ENCODE measurements around the gene PPP1R17.

PPP1R17 gene

DNA sequence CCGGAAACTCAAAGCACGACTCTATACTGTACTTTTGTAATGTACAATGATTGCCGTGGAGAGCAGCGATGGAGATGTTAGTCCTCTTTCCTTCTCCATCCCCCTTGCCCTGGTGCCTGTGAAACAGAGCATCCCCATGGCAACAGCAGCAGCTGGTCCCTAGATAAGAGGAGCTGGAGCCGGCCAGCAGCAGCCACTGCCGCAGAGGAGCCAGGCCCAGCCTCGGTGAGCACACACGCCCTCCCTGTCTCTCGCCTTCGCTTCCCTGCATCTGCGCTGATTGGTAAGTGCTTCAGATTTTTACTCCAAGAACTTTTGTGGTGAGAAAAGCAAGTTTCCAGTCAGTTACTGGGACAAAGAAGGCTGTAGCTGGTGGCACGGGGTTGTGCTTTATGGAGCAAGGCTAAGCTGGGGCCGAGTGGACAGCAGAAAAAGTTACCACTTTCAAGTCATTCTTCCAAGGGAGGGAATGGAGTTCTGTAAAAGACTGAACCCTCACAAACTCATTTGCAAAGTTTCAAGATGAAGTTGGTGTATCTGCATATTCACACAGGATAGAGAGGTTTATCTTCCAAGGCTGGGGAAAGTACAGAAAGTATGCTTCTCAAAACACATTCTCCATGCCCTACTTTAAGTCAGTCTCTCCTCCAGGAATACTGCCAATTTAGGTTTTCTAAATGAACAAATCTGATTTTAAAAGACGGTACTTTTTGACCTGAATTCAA, at the start of gene PPP1R17:
Gene PPP1R17 (plus strand): TSS at position 192 of the 725 bp plus-strand sequence. CDS start 5,227 bp downstream, outside the sequence.
- no peak for DNase-seq (ENCODE audit: low read depth)

DNA sequence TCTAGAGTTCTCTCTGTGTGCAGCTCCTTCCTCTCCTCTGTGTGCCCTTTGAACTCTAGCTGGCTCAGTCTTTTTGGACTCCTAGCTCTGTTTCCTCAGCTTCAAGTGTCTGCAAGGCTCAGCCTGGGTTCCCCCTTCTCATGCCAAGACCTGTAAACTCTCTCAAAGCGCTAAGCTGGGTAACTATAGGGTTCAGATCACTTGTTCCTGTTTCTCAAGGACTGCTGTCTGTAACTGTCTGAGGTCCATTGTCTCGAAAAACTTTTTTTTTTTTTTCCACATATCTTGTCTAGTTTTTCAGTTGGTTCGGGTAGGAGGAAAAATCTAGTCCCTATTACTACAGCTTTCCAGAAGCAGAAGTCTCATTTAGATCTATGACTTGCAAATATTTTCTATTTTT, 46.6 kb upstream of the PPP1R17 start:
- DNase-seq (ENCODE audit: low read depth): no peak

DNA sequence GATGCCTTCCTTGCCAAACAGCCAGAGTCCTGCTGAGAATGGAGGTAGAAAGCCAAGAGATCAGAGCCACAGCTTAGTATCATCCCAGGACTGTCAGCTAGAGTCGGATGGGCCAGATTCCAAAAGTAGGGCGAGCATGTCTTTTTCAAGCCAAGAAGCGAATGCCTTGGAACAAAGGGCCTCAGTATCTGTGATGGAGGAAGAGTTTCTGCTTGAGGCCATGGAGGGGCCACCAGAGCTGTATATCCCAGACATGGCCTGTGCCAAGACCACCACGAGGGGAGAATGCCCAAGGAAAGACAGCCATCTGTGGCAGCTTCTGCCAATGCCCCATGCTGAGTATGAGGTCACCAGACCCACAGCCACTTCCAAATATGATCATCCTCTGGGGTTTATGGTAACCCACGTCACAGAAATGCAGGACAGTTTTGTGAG, 44.3 kb upstream of the PPP1R17 start:
- DNase-seq (ENCODE audit: low read depth): no peak

DNA sequence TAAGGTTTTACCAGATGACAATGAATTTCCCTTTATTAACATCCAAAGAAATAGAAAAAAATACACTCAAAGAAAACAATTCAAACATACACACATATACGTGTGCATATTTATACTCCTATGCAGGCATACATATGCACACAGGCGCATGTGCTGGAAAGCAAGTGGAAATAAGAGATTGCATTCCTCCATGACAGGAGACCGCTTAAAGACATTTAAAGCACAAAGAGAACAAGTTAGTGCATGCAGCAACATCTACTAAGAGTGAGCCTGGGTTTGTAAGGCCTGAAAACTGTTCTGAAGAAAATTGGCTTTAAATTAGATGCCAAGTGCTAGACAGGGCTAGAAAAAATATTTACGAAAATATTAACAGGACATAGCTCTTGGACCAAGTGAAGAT, 40.1 kb upstream of the PPP1R17 start:
- no peak for DNase-seq (ENCODE audit: low read depth)

DNA sequence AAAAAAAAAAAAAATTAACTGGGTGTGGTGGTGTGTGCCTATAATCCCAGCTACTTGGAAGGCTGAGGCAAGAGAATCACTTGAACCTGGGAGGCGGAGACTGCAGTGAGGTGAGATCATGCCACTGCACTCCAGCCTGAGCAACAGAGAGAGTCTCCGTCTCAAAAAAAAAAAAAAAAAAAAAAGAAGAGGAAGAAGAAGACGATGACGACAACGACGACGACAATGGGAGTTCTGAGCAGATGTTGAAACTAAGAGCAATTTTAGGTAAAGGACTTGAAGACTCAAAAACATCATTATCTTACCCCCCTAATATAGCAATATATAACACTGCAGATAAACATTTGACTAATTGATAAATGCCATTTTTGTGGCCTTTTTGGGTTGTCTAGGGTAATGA, 39.5 kb upstream of the PPP1R17 start:
- DNase-seq (ENCODE audit: low read depth): no peak

DNA sequence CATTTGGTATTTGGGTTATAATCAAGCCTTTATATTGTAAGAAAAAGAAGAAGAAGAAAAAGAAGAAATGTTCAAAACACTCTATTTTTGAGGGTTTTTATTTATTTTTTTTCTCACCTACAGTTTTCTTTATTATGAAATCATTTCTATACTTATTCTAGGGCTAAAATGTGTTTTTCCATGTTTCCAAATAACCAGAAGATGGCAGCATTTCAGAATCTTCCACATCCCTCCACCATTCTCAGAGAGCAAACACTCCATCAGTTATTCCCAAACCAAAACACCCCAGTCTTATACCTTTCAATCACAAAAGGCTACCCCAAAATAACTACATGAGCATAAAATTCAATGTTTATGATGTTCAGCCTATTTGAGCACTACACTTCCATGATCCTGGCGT, 38.7 kb upstream of the PPP1R17 start:
- DNase-seq (ENCODE audit: low read depth): no peak

DNA sequence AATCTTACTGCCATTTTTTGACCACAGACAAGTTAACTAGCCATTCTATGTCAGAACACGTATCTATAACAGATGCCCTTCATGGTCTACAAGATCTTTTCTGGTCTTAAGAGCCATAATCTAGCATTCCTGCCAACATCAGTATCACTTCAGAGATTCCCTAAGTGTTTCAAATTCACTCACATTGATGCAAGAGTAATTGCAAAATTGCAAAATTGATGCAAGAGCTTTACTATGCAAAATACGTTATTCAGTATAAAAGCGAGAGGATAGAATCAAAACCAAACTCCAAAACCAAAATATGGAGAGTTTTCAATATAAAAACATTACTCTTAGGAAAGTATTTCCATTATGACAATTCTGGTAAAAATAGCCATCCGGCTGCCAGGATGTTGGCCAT, 38.1 kb upstream of the PPP1R17 start:
- DNase-seq (ENCODE audit: low read depth): no peak

DNA sequence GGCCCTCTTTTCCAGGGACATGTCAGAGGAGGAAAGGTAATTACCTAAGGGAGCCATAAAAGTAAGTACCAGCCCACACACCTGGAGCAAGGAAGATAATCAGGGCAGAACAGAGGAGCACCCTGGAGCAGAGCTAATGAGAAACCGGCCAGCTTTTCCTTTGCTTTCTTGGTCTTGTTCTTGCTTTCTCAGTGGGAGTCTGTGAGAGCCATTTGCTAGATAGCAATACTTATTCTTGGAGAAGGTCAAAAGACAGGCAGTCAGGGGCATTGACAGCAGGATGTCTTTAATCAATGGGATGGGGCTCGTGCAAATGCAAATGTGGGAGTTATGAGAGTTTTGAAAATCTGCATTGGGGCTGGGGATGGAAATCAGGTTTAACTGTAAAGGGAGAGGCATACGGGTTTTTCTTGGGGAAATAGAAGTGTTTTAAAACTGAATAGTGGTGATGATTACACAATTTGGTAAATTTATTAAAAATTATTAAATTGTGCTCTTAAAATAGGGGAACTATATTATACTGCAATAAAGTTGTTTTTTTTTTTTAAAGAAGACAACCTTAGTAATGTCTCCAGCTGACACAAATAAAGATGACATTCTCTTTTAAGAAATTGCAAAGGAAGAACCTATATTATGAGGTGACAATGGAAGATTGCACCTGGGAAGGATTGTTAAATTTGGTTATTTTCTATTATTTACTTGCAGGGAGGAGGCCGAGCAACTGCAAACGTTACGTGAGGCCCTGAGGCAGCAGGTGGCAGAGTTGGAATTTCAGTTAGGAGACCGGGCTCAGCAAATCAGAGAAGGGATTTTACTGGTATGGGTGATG, 35.6 kb upstream of the PPP1R17 start:
- DNase-seq (ENCODE audit: low read depth): no peak

DNA sequence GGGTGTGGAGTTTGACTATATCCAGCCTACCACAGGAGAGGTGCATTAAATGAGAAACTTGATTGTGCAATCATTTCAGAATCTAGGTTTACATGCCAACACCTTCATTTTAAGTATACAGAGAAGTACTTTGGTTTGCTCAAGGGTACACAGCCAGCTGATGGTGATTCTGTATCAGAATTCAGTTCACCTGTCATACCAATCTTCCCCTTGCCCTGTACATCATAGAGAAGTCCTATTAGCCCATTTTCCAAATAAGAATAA, 35.0 kb upstream of the PPP1R17 start:
- no peak for DNase-seq (ENCODE audit: low read depth)

DNA sequence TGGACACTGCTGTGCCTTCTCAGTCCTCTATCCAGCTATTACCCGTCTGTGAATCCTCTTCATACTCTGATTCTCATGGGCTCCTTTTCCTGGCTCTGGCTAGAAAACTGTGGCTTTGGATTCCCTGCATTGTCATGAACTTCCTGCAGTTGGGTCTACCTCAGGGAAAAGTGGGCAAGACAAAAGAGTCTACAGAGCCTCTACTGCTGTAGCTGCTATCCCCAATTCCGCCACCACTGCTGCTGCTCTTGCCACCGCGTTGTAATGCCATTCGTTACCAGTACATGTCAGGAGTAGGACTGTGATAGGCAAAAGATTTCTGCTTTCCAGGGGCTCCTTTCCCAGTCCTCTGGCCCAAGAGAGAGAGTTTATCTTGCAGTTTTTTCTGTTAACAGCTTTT, 23.9 kb upstream of the PPP1R17 start:
- no peak for DNase-seq (ENCODE audit: low read depth)

DNA sequence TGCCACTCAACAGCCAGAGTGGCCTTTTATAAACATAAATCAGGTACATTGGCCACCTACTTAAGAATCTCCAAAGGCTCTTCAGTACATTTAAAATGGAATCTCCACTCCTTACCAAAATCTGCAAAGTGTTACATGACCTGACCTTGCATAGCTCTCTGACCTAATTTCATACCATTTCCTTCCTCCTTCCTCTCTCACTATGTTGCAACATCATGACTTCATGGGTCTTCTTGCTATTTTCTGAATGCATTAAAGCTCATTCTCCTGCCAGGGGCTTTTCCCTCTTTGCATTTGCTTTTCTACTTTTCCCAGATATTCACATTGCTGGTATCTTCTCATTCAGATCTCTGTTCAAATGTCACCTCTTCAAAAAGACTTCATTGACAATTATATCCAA, 22.1 kb upstream of the PPP1R17 start:
- no peak for DNase-seq (ENCODE audit: low read depth)

DNA sequence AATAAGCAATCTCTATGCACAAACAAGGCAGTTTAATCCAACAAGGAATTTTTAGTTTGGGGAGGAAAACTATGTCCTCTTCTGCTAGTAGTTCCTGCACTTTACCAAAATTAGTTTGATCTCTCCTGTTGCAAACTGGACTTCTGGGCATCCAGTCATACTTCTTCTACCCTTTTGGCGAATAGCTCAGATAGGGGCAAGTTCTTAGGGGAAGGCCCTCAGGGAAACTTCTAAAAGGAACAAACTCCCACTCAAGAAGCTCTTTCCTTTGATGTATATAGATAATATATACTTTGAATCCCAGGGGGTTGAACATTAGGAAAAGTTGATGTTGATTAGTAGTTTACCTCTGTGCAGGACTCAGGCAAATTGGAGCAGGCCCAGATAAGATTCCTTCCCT, 21.5 kb upstream of the PPP1R17 start:
- no peak for DNase-seq (ENCODE audit: low read depth)

DNA sequence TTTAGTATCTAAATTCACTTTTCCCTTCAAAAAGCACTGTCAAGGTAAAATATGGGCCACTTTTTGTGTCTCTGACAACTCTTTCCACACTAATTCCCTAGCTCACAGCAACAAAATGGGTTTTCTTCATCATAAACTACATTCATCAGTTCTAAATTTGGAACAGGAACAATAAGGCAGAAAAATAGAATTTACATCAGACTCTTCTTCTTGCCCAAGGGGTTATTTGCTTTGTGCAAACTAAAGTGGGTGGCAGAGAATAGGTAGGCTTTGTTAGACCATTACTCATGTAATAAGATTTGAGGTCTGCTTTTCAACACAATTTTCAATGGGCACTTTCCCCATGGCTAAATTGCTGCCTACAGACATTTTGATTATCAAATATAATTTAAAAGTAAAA, 17.6 kb upstream of the PPP1R17 start:
- DNase-seq (ENCODE audit: low read depth): no peak

DNA sequence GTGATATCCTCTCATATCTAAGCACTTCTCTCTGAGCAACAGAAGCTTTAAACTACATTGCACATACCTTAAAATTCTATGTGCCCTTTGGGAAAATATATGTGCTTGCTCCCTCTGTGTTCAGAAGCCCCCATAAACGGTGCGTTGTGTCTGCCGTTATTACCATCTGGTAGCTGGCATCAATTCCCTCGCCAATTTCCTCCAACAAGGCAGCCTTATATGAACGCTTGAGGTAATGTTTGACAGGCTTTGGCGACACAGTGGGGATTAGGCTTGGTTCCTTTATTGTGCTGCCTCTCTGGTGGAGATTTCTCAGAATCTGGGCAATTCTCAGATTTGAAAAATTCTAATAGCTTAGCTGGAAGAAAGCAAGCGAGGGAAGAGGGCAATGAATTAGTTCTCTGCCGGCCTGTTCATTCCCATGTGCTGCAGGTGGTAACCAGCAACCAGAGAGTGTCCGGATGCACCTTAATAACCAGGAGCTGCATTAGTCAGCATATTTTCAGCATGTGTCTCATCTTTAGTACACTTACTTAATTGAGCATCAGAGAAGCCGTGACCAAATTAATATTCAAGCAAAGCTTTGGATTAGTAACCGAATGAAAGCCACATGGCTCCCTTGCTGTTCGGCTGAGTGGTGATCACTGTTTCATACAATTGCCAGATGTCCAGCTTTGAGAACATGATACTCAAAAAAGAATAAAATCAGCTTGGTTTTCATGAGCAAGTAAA, 7.3 kb upstream of the PPP1R17 start:
- DNase-seq (ENCODE audit: low read depth): no peak

DNA sequence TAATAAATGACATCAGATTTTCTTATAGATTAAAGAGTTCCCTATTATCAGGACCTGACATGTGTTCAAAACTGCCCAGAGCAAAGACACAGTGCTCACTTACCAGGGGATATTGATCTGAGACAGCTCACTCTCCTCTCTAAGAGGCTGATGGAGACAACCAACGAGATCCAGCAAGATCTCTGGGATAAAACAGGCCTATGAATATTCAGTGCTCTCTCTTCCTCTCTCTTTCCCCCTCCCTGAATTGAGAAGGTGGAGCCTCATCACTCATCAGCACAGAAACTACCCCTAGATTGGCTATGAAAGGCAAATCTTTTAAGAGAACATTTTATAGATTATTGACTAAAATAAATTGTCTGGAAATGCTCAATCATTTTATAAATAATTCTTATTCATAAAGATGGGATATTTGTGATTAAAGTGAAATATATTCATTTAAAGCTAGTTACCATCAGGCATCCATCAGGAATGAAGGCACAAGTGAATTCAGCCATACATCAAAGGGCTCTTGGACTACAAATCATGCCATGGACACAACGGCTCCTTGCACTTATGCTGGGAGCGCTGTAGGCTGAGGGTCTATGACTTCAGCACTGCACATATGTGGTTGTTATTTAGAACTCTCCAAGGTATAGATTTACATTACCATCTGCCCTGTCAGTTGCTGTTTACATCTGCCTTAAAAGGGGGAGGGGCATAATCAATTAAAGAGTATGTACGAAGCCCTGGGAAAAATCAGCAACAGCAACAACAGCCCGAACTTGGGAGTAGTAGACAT, 3.4 kb upstream of the PPP1R17 start:
- no peak for DNase-seq (ENCODE audit: low read depth)

DNA sequence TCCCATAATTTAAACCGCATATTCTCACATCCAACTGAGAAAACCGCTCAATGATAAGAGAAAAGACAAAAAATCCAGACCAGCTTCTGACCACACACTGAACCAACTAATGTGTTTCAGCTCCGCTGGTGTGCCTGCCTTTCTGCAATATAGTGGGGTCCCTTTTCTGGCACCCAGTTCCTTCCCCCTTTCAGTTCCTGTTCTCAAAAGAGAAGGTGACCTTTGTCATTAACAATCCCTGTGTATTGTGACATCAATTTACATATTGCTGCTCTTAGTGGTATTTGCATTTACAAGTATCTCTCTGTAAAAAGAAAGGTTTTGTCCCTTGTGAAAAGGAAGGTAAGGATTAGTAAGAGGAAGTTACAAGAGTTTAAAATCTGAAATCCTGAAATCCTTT, 1.4 kb downstream of the PPP1R17 start:
- DNase-seq (ENCODE audit: low read depth): no peak

DNA sequence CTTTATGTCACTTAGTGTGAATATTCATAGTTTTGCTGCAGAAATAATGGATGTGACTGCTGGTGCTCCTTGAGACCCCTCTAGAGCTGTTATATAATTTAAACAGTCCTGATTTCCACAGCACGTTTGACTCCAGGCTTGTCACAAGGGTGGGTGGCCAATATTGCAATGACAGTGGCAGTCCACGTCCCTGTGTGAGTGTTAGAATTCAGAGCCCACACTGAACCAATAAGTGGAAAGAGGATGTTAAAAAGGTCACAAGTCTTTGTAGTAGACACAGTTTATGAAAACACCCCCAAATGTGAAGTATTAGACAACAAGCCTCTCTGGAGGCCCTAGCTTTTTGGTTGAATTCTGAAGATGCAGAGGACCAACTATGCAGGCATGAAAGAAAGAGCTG, 2.0 kb downstream of the PPP1R17 start:
- DNase-seq (ENCODE audit: low read depth): no peak

DNA sequence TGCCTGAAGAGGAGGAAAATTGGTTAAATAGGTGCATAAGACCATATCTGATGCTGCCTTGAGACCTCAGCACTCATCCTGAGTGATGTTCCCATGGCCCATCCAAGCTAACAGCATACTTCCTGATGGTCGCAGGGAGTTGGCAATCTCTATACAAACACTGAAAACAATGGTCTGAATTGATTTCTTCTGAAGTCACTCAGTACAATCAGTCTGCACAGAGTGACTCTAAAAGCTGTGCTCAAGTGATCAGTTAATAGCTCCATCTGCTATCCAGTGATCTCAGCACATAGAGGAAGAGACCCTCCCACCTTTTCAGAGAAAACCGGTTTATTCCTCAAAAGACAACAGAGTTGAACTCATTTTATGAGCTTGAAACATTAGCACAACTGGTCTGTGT, 3.9 kb downstream of the PPP1R17 start:
- no peak for DNase-seq (ENCODE audit: low read depth)

DNA sequence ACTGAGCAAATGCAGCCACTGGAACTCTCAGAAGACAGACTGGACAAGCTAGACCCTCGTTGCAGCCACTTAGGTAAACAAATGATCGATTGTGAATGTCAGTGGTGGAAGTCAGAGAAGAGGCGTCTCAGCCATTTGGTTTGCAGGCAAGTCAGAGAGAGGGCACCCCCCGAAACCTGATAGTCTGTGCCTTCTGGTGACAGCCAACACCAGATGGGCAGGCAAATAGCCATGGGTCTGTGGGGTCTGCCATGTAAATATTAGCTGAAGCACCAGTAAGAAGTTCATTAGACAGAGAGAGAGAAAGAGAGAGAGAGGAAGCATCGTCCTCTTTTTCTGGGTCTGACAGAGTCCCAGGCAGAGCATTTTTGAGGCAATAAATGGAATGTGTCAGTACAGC, 5.4 kb downstream of the PPP1R17 start:
- no peak for DNase-seq (ENCODE audit: low read depth)

DNA sequence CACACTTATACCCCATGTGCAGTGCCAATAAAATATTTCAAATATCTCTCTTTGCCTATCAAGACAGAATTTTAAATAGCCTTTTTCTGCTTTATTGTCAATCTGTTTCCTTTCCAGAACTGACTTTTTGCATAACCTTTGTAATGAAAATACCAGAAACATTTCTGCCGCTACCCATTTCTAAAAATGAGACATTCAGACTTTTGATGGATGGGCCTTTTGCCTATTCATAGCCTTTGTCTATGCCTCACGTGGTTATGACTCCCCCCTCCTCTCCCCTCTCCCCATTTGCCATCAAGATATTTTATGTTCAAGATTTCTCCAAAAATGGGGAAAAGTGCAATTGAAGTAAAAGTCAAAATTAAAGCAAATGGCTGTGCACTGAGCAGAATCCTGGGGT, 5.9 kb downstream of the PPP1R17 start:
- no peak for DNase-seq (ENCODE audit: low read depth)

DNA sequence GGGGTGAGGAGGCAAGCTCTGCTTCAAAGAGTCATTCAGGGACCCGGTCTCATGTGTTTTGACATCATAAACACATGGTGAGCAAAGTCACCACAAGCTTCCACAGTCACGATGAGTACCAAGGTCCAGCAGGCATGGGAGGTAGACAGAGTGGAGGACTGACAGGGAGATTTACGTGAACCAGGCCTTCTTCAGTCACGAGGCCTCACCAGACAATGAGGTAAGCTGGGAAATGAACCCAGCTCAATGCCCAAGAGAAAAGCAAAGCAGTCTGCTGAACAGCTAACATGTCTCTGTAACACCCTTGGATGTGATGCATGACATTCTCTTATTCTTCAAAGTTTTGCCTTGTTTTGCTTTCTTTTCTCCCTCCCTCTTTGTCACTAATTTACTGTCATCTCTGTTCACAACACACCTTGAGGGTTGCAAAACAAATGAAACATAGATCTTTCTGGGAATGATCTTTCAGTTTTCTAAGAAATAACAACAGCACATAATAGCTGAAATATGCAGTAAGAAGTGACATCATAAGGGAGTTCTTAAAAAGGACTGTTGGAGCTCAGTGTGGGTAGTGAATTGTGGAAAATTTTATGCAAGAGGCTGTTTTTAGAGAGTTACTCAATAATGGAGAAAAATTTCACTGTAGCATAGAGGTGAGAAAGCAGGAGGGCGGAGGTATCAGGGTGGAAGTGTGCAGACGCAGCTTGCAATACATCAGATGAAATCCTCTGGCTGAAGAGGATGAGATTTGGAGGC, 9.0 kb downstream of the PPP1R17 start:
- no peak for DNase-seq (ENCODE audit: low read depth)

DNA sequence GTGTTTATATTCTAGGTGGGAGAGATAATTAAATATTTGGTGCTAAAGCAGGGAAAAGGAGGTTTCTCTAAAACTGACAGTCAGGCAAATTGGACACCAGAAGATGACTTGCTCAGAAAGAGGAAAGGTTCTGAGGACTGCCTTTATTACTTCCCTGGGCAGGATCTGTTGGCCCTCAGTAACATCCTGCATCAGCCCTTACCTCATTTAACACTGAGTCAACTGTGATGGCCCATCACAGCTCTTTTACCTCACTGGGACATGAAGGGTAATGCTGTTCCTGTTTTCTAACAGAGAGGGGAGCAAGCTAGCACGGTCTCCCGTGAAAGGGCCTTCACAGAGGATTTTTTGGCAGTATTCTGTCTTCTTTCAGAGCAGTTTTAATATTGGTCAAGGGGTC, 12.0 kb downstream of the PPP1R17 start:
- no peak for DNase-seq (ENCODE audit: low read depth)
